ENCODE results near the gene WFDC10B. TPM values are rescaled to one million over a fixed set of nuclear protein-coding genes. Genes with fewer than 3 reads are reported as not detected.
"Not testable (repeated sequence)": the region's sequence is repeated elsewhere in the genome, so short reads cannot be mapped to it uniquely, and the experiment has no call there.

The WFDC10B gene
- polyA plus RNA-seq, 3 donors: not detected

- H3K9me3 ChIP-seq (replicated peaks in 1 of 2; ENCODE audit: control insufficient read depth in 1 of 2, insufficient read depth in 1 of 2, low read length in 2 of 2); H3K4me1 ChIP-seq (ENCODE audit: control insufficient read depth in 1 of 2, insufficient read depth in 2 of 2, low read length in 2 of 2); H3K36me3 ChIP-seq (replicated peaks in 1 of 2; ENCODE audit: control insufficient read depth in 1 of 2, insufficient read depth in 2 of 2, low read length in 2 of 2); H3K27ac ChIP-seq (ENCODE audit: low read depth in 1 of 2, low read length in 2 of 2); H2AFZ ChIP-seq (ENCODE audit: insufficient read depth, low read depth, low read length, poor library complexity, severe bottlenecking); H3K27ac Mint-ChIP-seq; H3K27me3 ChIP-seq (ENCODE audit: control insufficient read depth in 2 of 2, insufficient read depth in 2 of 2, low read length in 2 of 2); H3K9me3 Mint-ChIP-seq; H3K4me3 ChIP-seq (replicated peaks in 1 of 3; ENCODE audit: low read depth in 2 of 3, low read length in 3 of 3); H3K79me2 ChIP-seq (ENCODE audit: insufficient read depth, low read length); DNase-seq; H3K4me3 Mint-ChIP-seq; H4K20me1 ChIP-seq (ENCODE audit: insufficient read depth, low read length); H3K9ac ChIP-seq (ENCODE audit: insufficient read depth, low read length, poor library complexity, severe bottlenecking); H3K4me2 ChIP-seq (replicated peaks; ENCODE audit: extremely low read depth, low read length, poor library complexity, severe bottlenecking); intact Hi-C loops (cut with micrococcal nuclease); H3K4me1 Mint-ChIP-seq; H3K36me3 Mint-ChIP-seq: not testable (repeated sequence)
- peaks cover 7 to 15% (median 10%) of the 10 kb centered on the region in 3 donors for H3K27me3 Mint-ChIP-seq (ENCODE audit: low read depth in 3 of 3)
- WGBS (ENCODE audit: insufficient coverage): no CpG with 5 or more reads among the region's 24 CpGs
Measured at GRCh38 chr20:45641076-45641475, 63.7 kb downstream of the WFDC10B start.

- no peaks in the 10 kb centered on the region for H3K4me1 ChIP-seq (ENCODE audit: control insufficient read depth in 1 of 2, insufficient read depth in 2 of 2, low read length in 2 of 2)
- no peaks in the 10 kb centered on the region for H3K9me3 ChIP-seq (replicated peaks in 1 of 2; ENCODE audit: control insufficient read depth in 1 of 2, insufficient read depth in 1 of 2, low read length in 2 of 2)
- no peak for DNase-seq
- no peak overlapping the region for H3K4me2 ChIP-seq (replicated peaks; ENCODE audit: extremely low read depth, low read length, poor library complexity, severe bottlenecking)
- TF ChIP-seq CTCF (IDR thresholded peaks at IDR 0.05): no peak
- no peaks in the 10 kb centered on the region for H4K20me1 ChIP-seq (ENCODE audit: insufficient read depth, low read length)
- intact Hi-C loops (cut with micrococcal nuclease): no loop called here
- H3K27me3 ChIP-seq (ENCODE audit: control insufficient read depth in 2 of 2, insufficient read depth in 2 of 2, low read length in 2 of 2): peaks cover 0 to 4% of the 10 kb centered on the region in 2 donors
- peaks cover 7 to 14% (median 10%) of the 10 kb centered on the region in 3 donors for H3K27me3 Mint-ChIP-seq (ENCODE audit: low read depth in 3 of 3)
- WGBS (ENCODE audit: insufficient coverage): 100% methylated on average over 1 of the region's 5 CpGs
- H3K79me2 ChIP-seq (ENCODE audit: insufficient read depth, low read length): no peaks in the 10 kb centered on the region
- peaks cover 0 to 3% (median 0%) of the 10 kb centered on the region in 7 donors for H3K9me3 Mint-ChIP-seq
- H3K4me1 Mint-ChIP-seq: no peaks in the 10 kb centered on the region
- H3K4me3 Mint-ChIP-seq: no peak overlapping the region
- H3K27ac ChIP-seq (ENCODE audit: low read depth in 1 of 2, low read length in 2 of 2): no peak overlapping the region
- H3K4me3 ChIP-seq (replicated peaks in 1 of 3; ENCODE audit: low read depth in 2 of 3, low read length in 3 of 3): no peak overlapping the region
- H3K36me3 Mint-ChIP-seq: no peaks in the 10 kb centered on the region
- no peak overlapping the region for H3K9ac ChIP-seq (ENCODE audit: insufficient read depth, low read length, poor library complexity, severe bottlenecking)
- no peak overlapping the region for H2AFZ ChIP-seq (ENCODE audit: insufficient read depth, low read depth, low read length, poor library complexity, severe bottlenecking)
- no peaks in the 10 kb centered on the region for H3K36me3 ChIP-seq (replicated peaks in 1 of 2; ENCODE audit: control insufficient read depth in 1 of 2, insufficient read depth in 2 of 2, low read length in 2 of 2)
- H3K27ac Mint-ChIP-seq: no peak overlapping the region
Measured at GRCh38 chr20:45639687-45640086, 65.1 kb downstream of the WFDC10B start.

Measured in CD14-positive monocyte (primary cell).